ENCODE data around the gene MST1R.
A peak's percentile ranks its signal among the peaks of the same experiment; 100 is the strongest.
"Not testable (repeated sequence)": the region's sequence is repeated elsewhere in the genome, so short reads cannot be mapped to it uniquely, and the experiment has no call there.

MST1R gene

GRCh38 chr3:49939858-49940666 is 36.4 kb upstream of the MST1R start, which contains the start of gene RBM6:
Gene RBM6 (plus strand): TSS chr3:49940150. CDS start chr3:49962642, 22,492 bp downstream.
- H3K4me3 ChIP-seq (ENCODE audit: low read length) = peak within 1 kb of the TSS; percentile 89
- peaks cover 10% of the 10 kb centered on the region for H3K36me3 ChIP-seq (replicated peaks; ENCODE audit: low read depth, low read length)
- peaks cover 50% of the 10 kb centered on the region for H3K79me2 ChIP-seq (ENCODE audit: low read length)
- H3K9me3 ChIP-seq (ENCODE audit: insufficient read depth, low read length) = no peaks in the 10 kb centered on the region
- H3K4me2 ChIP-seq (ENCODE audit: low read length) = peak within 1 kb of the TSS; percentile 81
- H4K20me1 ChIP-seq (ENCODE audit: insufficient read depth, low read length) = peaks cover 25% of the 10 kb centered on the region
- peak within 1 kb of the TSS; percentile 55; the same call in 1 of the 2 replicates for H2AFZ ChIP-seq (ENCODE audit: low read depth, low read length)
- TF ChIP-seq CTCF (IDR thresholded peaks at IDR 0.05; ENCODE audit: low read depth, low read length) = no peak
- no peak for TF ChIP-seq EZH2phosphoT487 (IDR thresholded peaks at IDR 0.05; ENCODE audit: low read depth)
- H3K9ac ChIP-seq (ENCODE audit: low read length) = peak within 1 kb of the TSS; percentile 87
- peak within 1 kb of the TSS; percentile 84 for H3K27ac ChIP-seq (ENCODE audit: low read length)
- no peaks in the 10 kb centered on the region for H3K27me3 ChIP-seq (ENCODE audit: low read depth, low read length)
- peaks cover 15% of the 10 kb centered on the region; the same call in 1 of the 2 replicates for H3K4me1 ChIP-seq (ENCODE audit: low read length)

DNA sequence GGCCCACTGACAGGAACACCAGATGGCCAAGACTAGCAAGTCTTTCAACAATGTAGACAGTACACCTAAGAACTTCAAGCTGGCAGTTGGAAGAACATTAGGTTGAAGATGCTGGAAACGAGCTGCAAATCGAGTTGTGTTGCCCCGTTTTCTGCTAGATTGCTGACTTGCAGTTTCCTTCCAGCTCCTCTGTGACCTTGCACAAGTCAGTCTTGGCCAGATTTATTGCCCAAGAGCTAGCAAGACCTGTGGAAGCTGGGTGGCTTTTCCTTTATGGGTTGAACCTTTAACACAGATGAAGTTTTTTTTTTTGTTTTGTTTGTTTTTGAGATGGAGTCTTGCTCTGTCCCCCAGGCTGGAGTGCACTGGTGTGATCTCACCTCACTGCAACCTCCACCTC is 33.4 kb upstream of the MST1R start:
- H2AFZ ChIP-seq (ENCODE audit: low read depth, low read length) = peak overlapping the region; percentile 67; the same call in 1 of the 2 replicates
- H3K9ac ChIP-seq (ENCODE audit: low read length) = no peak overlapping the region
- H3K4me2 ChIP-seq (ENCODE audit: low read length) = no peak overlapping the region
- H3K4me1 ChIP-seq (ENCODE audit: low read length) = peaks cover 9% of the 10 kb centered on the region; the same call in 1 of the 2 replicates
- H3K27ac ChIP-seq (ENCODE audit: low read length) = no peak overlapping the region
- H3K9me3 ChIP-seq (ENCODE audit: insufficient read depth, low read length) = no peaks in the 10 kb centered on the region
- no peak overlapping the region for H3K4me3 ChIP-seq (ENCODE audit: low read length)
- peaks cover 10% of the 10 kb centered on the region; the same call in 1 of the 2 replicates for H4K20me1 ChIP-seq (ENCODE audit: insufficient read depth, low read length)
- peaks cover 21% of the 10 kb centered on the region for H3K79me2 ChIP-seq (ENCODE audit: low read length)
- H3K27me3 ChIP-seq (ENCODE audit: low read depth, low read length) = no peaks in the 10 kb centered on the region
- TF ChIP-seq EZH2phosphoT487 (IDR thresholded peaks at IDR 0.05; ENCODE audit: low read depth) = no peak
- TF ChIP-seq CTCF (IDR thresholded peaks at IDR 0.05; ENCODE audit: low read depth, low read length) = no peak
- H3K36me3 ChIP-seq (replicated peaks; ENCODE audit: low read depth, low read length) = no peaks in the 10 kb centered on the region

DNA sequence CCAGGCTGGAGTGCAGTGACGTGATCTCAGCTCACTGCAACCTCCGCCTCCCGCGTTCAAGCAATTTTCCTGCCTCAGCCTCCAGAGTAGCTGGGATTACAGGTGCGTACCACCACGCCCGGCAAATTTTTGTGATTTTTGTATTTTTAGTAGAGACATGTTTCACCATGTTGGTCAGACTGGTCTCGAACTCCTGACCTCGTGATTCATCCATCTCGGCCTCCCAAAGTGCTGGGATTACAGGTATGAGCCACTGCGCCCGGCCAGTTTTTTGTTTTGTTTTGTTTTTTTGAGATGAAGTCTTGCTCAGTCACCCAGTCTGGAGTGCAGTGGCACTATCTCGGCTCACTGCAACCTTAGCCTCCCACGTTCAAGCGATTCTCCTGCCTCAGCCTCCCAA is 28.6 kb upstream of the MST1R start:
- not testable (repeated sequence) for H3K27ac ChIP-seq (ENCODE audit: low read length); H3K36me3 ChIP-seq (replicated peaks; ENCODE audit: low read depth, low read length); H4K20me1 ChIP-seq (ENCODE audit: insufficient read depth, low read length); H3K4me2 ChIP-seq (ENCODE audit: low read length); H3K79me2 ChIP-seq (ENCODE audit: low read length); H3K9me3 ChIP-seq (ENCODE audit: insufficient read depth, low read length); H3K4me3 ChIP-seq (ENCODE audit: low read length); H3K27me3 ChIP-seq (ENCODE audit: low read depth, low read length); H3K9ac ChIP-seq (ENCODE audit: low read length); H2AFZ ChIP-seq (ENCODE audit: low read depth, low read length)
- H3K4me1 ChIP-seq (ENCODE audit: low read length) = peaks cover 12% of the 10 kb centered on the region

- H3K4me2 ChIP-seq (ENCODE audit: low read length) = peak overlapping the region; percentile 72
- no peak overlapping the region for H3K9ac ChIP-seq (ENCODE audit: low read length)
- no peaks in the 10 kb centered on the region for H4K20me1 ChIP-seq (ENCODE audit: insufficient read depth, low read length)
- peak overlapping the region; percentile 75; the same call in 1 of the 2 replicates for H2AFZ ChIP-seq (ENCODE audit: low read depth, low read length)
- peaks cover 12% of the 10 kb centered on the region for H3K4me1 ChIP-seq (ENCODE audit: low read length)
- H3K27ac ChIP-seq (ENCODE audit: low read length) = no peak overlapping the region
- peaks cover 5% of the 10 kb centered on the region; the same call in 1 of the 2 replicates for H3K79me2 ChIP-seq (ENCODE audit: low read length)
- TF ChIP-seq CTCF (IDR thresholded peaks at IDR 0.05; ENCODE audit: low read depth, low read length) (0 out of 2 replicates have a peak, but pooled peaks have one; percentile 3), EZH2phosphoT487 (IDR thresholded peaks at IDR 0.05; ENCODE audit: low read depth) (no peak)
- peak overlapping the region; percentile 86; the same call in 1 of the 2 replicates for H3K4me3 ChIP-seq (ENCODE audit: low read length)
- H3K9me3 ChIP-seq (ENCODE audit: insufficient read depth, low read length) = no peaks in the 10 kb centered on the region
- H3K36me3 ChIP-seq (replicated peaks; ENCODE audit: low read depth, low read length) = no peaks in the 10 kb centered on the region
- H3K27me3 ChIP-seq (ENCODE audit: low read depth, low read length) = no peaks in the 10 kb centered on the region
These were observed 27.2 kb upstream of the MST1R start for GRCh38 chr3:49930922-49931321.
